HG02938 (cell line): ENCODE measurements around the gene RNF212.

Experiments used
- ATAC-seq: cut with Tn5 transposase; IDR thresholded peaks from one replicate; pipeline ENCODE4 v1.9.1; 2021; ENCODE audit warnings: mild to moderate bottlenecking, moderate library complexity; ENCODE audit not compliant: unreplicated experiment

Gene RNF212

GRCh38 chr4:1038948-1039492 lies 74.3 kb downstream of the RNF212 start:
- ATAC-seq = no peak

DNA sequence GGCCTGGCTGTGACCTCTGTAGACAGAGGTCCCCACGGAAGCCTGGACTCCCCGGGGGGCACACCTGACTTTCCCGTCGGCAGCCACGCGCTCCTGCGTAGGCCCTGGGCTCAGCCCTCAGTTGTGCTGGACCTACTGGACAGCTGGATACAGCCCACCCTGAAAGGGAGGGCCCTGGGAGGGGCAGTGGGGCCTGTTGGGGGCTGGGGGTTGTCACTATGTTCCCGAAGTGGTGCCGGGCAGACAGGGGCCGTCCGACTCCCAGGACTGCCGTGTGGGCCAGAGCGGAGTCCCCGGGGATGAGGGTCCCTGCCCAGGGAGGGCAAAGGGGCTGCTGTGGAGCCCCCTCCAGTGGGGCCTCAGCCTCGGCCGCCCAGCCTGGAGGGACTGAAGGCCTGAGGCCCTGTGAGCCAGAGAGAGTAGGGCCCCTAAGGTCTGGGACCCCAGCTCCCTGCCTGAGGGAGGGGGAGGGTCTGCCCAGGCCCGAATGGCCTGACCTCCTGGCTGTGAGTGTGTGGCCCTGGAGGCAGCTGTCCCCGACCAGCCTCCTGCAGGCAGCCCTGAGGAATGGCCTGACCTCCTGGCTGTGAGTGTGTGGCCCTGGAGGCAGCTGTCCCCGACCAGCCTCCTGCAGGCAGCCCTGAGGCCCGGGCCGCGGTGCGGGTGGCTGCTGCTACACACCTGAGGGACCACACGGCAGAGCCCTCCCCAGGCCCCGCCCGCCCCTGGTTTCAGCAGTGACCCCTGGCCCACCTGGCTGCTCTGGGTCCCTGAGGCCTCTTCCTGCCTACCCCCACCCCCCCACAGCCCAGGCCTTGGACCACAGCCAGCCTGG lies 76.2 kb downstream of the RNF212 start:
- no peak for ATAC-seq

- no peak for ATAC-seq
Measured at GRCh38 chr4:1036095-1036494, 77.3 kb downstream of the RNF212 start.

DNA sequence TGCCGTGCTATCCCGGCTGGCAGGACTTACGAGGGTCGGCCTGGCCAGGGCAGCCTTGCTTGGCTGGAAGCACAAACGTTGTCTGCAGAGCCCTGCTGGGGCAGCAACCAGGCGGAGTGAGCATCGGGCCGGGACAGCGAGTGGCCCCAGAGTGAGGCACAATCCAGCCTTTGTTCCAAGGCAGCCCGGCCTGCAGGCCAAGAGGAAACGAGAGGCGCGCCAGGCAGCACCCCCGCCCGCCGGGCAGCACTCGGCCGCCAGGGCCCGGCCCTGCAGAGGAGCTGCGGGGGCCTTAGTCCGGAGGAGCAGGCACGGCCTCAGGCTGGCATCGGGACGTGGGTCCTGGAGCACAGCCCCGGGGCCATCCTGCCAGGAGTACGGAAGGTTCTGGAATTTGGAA lies 77.9 kb downstream of the RNF212 start:
- ATAC-seq = no peak

DNA sequence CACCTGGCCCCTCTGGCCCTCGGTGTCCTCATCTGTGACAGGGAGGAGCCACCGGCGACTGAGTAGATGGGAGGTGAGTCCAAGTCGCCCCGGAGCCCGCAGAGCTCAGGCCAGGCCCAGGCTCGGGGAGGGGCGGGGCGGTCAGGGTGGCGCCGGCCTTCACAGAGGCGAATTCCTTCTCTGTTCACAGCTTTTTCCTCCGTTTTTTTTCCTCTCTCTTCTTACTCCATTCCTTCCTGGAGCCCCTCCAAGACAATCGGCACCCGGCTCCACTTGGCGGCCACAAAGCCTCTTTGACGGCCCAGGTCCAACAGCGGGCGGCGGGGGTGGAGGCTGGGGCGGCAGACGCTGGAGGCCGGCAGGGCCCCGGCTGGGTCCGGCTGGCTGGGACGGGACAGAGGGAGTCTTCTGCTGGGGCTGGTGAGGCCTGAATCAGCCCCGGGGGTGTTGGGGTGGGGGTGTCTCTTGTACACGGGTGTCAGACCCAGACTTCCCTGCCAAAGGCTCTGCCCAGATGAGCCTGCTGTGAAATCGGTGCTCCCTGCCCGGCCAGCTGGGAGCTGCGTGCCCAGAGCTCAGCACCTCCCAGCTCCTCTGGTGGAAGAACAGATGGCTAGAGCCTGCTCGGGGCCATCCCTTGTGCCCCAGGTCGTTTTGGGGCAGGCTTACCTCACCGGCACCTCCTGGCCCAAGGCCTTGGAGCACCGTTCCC lies 79.4 kb downstream of the RNF212 start:
- ATAC-seq = no peak

- ATAC-seq = no peak
Measured at GRCh38 chr4:1032861-1033260, 80.5 kb downstream of the RNF212 start.

GRCh38 chr4:1031956-1032795 lies 81.2 kb downstream of the RNF212 start:
- ATAC-seq = no peak

- no peak for ATAC-seq
Measured at GRCh38 chr4:1031346-1031745, 82.0 kb downstream of the RNF212 start.

DNA sequence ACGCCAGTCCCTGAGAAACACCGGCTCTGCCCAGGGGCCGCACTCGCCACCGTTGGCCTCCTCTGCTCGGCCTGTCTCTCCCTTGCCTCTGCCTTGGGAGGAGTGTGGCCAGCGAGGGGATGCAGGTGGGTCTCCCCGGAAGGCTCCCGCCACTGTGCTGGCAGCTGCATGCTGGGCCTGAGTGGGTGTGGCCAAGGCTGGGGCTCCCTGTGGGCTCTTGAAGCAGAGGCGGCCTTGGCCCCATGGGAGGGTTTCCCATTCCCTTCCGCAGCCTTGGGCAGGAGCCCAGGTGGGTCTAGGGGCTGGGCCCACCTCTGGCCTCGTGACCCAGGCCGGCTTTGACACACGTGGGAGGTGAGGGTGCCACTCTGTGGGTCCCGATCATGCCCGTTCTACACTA lies 82.8 kb downstream of the RNF212 start:
- ATAC-seq = no peak

GRCh38 chr4:1030031-1030430 lies 83.3 kb downstream of the RNF212 start:
- ATAC-seq = no peak

GRCh38 chr4:1029529-1029928 lies 83.8 kb downstream of the RNF212 start:
- no peak for ATAC-seq

DNA sequence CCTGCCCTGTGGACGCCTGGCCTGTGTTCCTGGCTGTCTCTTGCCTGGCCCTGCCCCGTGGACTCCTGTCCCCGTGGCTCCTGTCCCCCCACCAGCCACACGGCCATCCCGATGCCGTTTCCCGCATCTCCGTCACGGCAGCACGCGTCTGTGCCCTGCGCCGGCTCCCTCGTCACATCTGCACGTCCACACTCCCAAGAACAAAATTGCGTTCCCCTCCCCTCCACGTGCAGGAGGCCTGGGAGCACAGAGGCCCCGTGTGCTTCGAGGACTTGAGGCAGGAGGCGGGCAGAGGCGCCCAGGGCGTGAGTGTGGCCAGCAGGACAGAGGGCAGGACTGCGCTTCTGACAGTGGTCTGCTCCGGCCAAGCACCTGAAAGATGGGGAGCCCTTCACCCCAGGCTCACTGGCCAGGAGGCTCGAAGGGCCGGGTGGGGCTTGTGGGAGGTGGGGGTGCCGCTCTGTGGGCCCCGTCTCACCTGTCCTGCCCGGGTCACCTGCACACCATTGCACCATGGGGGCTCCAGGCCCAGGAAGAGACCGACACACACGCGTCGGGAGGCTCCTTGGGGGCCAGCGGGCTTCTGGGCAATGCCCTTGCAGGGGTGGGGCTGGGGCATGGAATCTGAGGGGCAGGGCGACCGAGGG lies 84.7 kb downstream of the RNF212 start:
- no peak for ATAC-seq

GRCh38 chr4:1027915-1028238 lies 85.5 kb downstream of the RNF212 start:
- no peak for ATAC-seq

GRCh38 chr4:1027219-1027914 lies 86.0 kb downstream of the RNF212 start:
- no peak for ATAC-seq

GRCh38 chr4:1026115-1026514 lies 87.2 kb downstream of the RNF212 start:
- peak; percentile 57 for ATAC-seq

- no peak for ATAC-seq
Measured at GRCh38 chr4:1024882-1025545, 88.3 kb downstream of the RNF212 start.

DNA sequence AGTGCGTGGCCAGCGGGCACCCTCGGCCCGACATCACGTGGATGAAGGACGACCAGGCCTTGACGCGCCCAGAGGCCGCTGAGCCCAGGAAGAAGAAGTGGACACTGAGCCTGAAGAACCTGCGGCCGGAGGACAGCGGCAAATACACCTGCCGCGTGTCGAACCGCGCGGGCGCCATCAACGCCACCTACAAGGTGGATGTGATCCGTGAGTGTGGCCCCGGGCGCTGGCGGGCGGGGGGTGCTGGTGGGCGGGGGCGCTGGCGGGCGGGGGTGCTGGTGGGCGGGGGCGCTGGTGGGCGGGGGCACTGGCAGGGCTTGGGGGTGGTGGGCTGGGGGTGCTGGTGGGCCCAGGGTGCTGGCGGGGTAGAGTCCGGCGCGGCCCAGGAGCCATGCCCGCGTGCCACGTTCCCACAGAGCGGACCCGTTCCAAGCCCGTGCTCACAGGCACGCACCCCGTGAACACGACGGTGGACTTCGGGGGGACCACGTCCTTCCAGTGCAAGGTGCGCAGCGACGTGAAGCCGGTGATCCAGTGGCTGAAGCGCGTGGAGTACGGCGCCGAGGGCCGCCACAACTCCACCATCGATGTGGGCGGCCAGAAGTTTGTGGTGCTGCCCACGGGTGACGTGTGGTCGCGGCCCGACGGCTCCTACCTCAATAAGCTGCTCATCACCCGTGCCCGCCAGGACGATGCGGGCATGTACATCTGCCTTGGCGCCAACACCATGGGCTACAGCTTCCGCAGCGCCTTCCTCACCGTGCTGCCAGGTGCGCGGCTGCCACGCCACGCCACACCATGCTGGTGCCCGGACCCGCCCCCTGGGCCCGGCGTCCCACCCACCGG lies 89.2 kb downstream of the RNF212 start:
- no peak for ATAC-seq

DNA sequence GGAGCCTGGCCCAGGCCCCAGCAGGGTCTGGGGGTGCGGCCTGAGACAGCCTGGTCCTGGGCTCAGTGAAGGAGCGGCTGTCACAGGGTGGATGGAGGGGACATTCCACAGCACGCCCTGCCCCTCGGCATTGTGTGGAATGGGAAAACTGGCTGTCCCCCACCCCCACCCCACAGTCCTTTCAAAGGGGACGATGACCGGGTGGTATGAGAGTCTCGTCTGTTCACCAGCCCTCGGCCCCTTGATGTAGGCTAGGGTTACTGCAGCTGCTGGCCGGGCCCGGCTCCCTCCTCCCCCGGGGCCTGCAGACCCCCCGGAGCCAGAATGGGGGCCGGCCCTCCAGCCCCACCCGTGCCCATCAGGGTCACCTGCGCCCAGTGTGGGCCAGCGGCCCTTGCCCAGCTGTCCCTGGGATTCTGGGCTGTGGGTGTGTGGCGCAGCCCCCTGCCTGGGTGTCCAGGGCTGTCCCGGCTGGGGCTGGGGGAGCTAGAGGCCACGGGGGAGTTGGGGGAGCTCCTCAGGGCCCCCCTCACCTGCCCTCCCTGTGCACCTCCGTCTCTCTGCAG lies 90.2 kb downstream of the RNF212 start:
- ATAC-seq = no peak

DNA sequence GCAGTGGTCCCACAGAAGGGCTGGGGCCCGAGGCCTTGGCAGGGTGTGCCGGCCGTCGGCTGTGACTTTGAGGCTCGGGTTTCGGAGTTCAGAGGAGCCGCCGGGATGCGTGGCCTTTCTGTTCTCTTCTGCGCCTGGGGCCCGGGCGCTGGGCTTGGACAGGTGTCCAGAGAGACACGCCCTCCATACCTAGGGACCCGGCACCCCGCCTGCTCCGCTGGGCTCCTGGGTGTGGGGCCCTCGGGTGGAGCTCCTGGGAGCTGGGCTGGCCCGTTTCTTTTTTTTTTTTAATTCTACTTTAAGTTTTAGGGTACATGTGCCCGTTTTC lies 90.7 kb downstream of the RNF212 start:
- no peak for ATAC-seq
